Measurements from ENCODE around the gene MSRB1. TPM values are rescaled to one million over a fixed set of nuclear protein-coding genes. Genes with fewer than 3 reads are reported as not detected.

MSRB1 gene
- total RNA-seq, 4 donors from 2014 or later: 16.7 to 40.7 (median 35.2) TPM

GRCh38 chr16:1919327-1919998 lies 23.5 kb downstream of the MSRB1 start:
- H3K27me3 ChIP-seq: peaks cover 75 to 80% (median 77%) of the 10 kb centered on the region in 3 donors
- intact Hi-C loops (cut with DNase I; ENCODE audit: low total_unique reads) (no loop called here), in situ Hi-C loops (cut with MboI; ENCODE audit: low sequenced_read_pairs in 4 of 4) (no loop called here)
- no peak overlapping the region for H3K4me3 ChIP-seq
- TF ChIP-seq CTCF (IDR thresholded peaks at IDR 0.05 in 4 of 5, conservative IDR thresholded peaks at IDR 0.05 in 1 of 5): no peak
- TF ChIP-seq POLR2A (IDR thresholded peaks at IDR 0.05): no peak
- DNase-seq (no peak), ATAC-seq (no peak)
- no peaks in the 10 kb centered on the region for H3K36me3 ChIP-seq
- H3K9me3 ChIP-seq: no peaks in the 10 kb centered on the region
- no peak overlapping the region for H3K27ac ChIP-seq
- H3K4me1 ChIP-seq: no peaks in the 10 kb centered on the region

- intact Hi-C loops (cut with DNase I; ENCODE audit: low total_unique reads): no loop called here
These were observed 24.4 kb downstream of the MSRB1 start, which contains the start of gene HS3ST6 for GRCh38 chr16:1918351-1919326. Gene HS3ST6, minus strand, starts transcription at chr16:1918415. Its CDS starts 92 bp downstream, at chr16:1918323.

DNA sequence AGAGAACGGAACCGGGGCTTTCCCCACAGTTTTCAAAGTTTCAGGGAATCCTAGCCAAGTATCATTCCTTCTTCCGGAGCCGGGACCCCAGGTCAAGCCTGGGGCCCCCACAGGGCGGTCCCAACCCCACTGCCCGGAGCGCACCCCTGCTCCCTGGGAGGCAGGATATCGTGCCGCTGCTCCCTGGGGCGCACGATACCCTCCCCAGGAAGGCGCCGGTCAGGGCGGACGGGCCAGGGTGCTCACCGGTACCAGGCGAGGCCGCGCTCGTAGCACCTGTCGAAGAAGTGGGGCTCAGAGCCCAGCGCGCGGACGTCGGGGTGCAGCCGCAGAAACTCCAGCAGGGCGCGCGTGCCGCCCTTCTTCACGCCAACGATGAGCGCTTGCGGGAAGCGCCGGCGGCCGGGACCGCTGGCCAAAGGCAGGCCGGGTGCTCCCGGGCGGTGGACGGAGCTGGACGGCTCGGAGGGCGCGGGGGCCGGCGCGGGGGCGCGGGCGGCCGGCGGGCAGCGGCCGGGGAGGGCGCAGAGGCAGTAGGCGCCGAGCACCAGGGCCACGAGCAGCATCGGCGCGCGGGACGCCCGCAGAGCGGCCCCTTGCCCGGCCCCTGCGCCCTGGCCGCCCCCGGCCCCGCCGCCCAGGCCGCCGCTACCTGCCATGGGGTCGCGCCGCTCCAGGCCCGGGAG lies 25.2 kb downstream of the MSRB1 start:
- Histone ChIP-seq H3K4me3 (no peak overlapping the region), H3K27me3 (peaks cover 64 to 72% (median 68%) of the 10 kb centered on the region in 3 donors), H3K36me3 (no peaks in the 10 kb centered on the region), H3K27ac (no peak overlapping the region), H3K9me3 (no peaks in the 10 kb centered on the region), H3K4me1 (no peaks in the 10 kb centered on the region)
- intact Hi-C loops (cut with DNase I; ENCODE audit: low total_unique reads) (no loop called here), in situ Hi-C loops (cut with MboI; ENCODE audit: low sequenced_read_pairs in 4 of 4) (no loop called here)
- DNase-seq: no peak
- TF ChIP-seq POLR2A (IDR thresholded peaks at IDR 0.05) (no peak), CTCF (IDR thresholded peaks at IDR 0.05 in 4 of 5, conservative IDR thresholded peaks at IDR 0.05 in 1 of 5) (no peak)
- ATAC-seq: no peak

More at GRCh38 chr16:1918351-1919326, 24.4 kb downstream of the MSRB1 start, which contains the start of gene HS3ST6:
- TF ChIP-seq POLR2A (IDR thresholded peaks at IDR 0.05): no peak
- TF ChIP-seq CTCF (IDR thresholded peaks at IDR 0.05 in 4 of 5, conservative IDR thresholded peaks at IDR 0.05 in 1 of 5): no peak
- H3K4me3 ChIP-seq: no peak within 1 kb of the TSS
- H3K27me3 ChIP-seq: peaks cover 73 to 80% (median 77%) of the 10 kb centered on the region in 3 donors
- in situ Hi-C loops (cut with MboI; ENCODE audit: low sequenced_read_pairs in 4 of 4): no loop called here
- H3K36me3 ChIP-seq: no peaks in the 10 kb centered on the region
- H3K4me1 ChIP-seq: no peaks in the 10 kb centered on the region
- H3K9me3 ChIP-seq: no peaks in the 10 kb centered on the region
- no peak for ATAC-seq
- H3K27ac ChIP-seq: no peak within 1 kb of the TSS
- no peak for DNase-seq

DNA sequence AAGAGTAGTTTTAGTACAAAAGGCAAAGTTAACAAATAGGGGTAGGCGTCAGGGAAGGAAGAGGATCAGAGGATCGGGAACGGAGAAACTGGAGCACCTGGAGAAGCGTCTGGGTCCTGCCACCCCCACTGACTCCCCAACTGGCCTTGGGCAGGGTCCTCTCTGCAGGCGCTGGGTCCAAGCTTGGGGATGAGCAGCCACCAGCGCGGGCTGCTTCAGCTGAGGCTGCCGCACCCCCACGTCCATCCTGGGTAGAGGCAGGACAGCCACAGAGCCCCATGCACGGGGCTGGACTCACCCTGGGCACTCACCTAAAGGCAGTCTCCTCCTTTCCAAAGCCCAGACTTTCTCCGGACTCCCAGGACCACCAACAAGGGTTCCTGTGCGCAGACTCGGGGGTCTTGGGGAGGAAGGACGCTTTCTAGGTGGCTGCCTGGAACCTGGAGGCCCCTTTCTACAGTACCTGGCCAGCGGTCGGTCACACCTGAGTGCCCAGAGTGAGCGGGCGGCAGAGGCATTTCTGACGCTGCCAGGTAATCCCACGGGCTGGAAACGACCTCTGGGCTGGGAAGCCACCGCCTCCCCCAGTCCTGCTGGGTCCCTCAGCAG lies 25.8 kb downstream of the MSRB1 start:
- Histone ChIP-seq H3K9me3 (no peaks in the 10 kb centered on the region), H3K4me1 (no peaks in the 10 kb centered on the region), H3K36me3 (no peaks in the 10 kb centered on the region), H3K4me3 (no peak overlapping the region), H3K27ac (no peak overlapping the region), H3K27me3 (peaks cover 58 to 65% (median 64%) of the 10 kb centered on the region in 3 donors)
- in situ Hi-C loops (cut with MboI; ENCODE audit: low sequenced_read_pairs in 4 of 4): no loop called here
- no peak for TF ChIP-seq CTCF (IDR thresholded peaks at IDR 0.05 in 4 of 5, conservative IDR thresholded peaks at IDR 0.05 in 1 of 5)
- no peak for TF ChIP-seq POLR2A (IDR thresholded peaks at IDR 0.05)
- DNase-seq (no peak), ATAC-seq (no peak)
- intact Hi-C loops (cut with DNase I; ENCODE audit: low total_unique reads): no loop called here
